Suprapubic skin (tissue), 4 donors: ENCODE measurements around the gene P2RY8.

Experiments
- CTCF ChIP-seq, 2 donors: fragments of 200-600 bp in 1 of 2; fragments of 450-650 bp in 1 of 2; sonication (generic) in 1 of 2; IDR thresholded peaks; one replicate each; pipeline ENCODE4 v1.5.1; 2016 to 2019; ENCODE audit warnings: antibody characterized with exemption in 2 of 2, mild to moderate bottlenecking in 1 of 2, moderate library complexity in 1 of 2
- EP300 ChIP-seq: sonication (generic); formaldehyde crosslinking; IDR thresholded peaks from one replicate; pipeline ENCODE4 v1.6.1; 2017; ENCODE audit warnings: antibody characterized with exemption
- POLR2A ChIP-seq, 2 donors: fragments of 450-650 bp; IDR thresholded peaks; one replicate each; pipeline ENCODE4 v1.6.1; 2017; ENCODE audit warnings: antibody characterized with exemption in 2 of 2, mild to moderate bottlenecking in 2 of 2, moderate library complexity in 2 of 2
- POLR2AphosphoS5 ChIP-seq, 3 donors: sonication (generic); formaldehyde crosslinking; IDR thresholded peaks; one replicate each; pipeline ENCODE4 v1.6.1; 2017; ENCODE audit warnings: antibody characterized with exemption in 3 of 3

GRCh38 chrX:1535241-1536041 is 1.5 kb downstream of the P2RY8 start:
- no peak for TF ChIP-seq CTCF (IDR thresholded peaks at IDR 0.05)
- no peak for TF ChIP-seq POLR2AphosphoS5 (IDR thresholded peaks at IDR 0.05)
- TF ChIP-seq POLR2A (IDR thresholded peaks at IDR 0.05), result no peak
- TF ChIP-seq EP300, result no peak
